HG03064 (cell line): ENCODE results near the gene DNM1L.
"Not testable (repeated sequence)": the region's sequence is repeated elsewhere in the genome, so short reads cannot be mapped to it uniquely, and the experiment has no call there.

Experiments used
- ATAC-seq: cut with Tn5 transposase; IDR thresholded peaks from one replicate; pipeline ENCODE4 v1.9.1; 2021; ENCODE audit warnings: low read depth; ENCODE audit not compliant: unreplicated experiment

The DNM1L gene

DNA sequence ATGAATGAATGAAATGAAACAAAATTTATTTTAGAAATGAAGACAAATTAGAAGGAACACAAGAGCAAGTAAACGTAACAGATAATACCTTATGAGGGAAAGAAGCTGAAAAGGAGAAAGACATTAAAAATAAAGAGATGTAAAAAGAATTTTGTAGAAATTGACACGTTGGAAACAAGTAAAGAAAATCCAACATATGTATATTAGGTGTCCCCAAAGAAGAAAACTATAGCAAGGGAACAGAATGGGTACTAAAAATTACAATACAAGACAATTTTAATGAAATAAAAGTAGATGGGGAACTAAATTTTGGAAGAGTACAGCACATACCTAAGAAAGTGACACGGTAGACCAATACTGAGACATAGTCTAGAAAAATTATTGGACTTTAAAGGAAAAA lies 16.7 kb downstream of the DNM1L start:
- no peak for ATAC-seq

DNA sequence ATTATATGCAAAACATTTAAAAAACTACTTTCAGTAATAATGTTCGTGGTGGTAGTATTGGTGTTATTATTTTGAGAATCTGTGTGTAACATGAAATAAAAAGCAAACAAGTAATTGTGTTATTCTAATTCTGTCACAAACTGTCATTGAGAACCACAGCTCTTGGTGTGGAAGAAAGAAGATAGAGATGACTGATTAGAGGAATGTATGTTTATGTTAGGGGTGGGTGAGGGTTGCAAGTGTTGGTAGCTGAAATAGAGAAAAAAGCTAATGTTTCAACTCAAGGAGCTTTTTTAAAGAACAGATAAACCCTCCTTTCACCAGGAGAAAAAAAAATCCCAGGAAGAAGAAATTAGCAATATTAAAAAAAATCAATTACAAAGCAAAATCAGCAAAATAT lies 18.3 kb downstream of the DNM1L start:
- ATAC-seq, result no peak

DNA sequence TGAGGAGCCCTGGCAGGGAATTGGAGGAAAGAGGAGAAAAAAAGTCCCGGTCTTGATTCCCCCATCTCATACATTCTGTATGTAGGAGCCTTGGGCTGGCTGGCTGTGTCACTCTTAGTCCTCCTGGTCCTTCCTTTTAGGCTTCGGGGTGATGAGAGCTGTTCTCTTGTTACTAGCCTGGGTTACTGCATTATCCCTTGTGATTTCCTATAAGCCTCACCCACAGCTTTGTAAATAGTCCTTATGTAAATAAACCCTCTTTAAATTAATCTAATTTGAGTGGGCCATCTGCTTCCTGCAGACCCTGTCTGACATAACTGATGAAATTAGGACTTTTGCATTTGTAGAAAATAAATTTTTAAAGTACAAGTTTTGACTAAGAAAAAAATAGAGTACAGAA lies 19.2 kb downstream of the DNM1L start:
- no peak for ATAC-seq

DNA sequence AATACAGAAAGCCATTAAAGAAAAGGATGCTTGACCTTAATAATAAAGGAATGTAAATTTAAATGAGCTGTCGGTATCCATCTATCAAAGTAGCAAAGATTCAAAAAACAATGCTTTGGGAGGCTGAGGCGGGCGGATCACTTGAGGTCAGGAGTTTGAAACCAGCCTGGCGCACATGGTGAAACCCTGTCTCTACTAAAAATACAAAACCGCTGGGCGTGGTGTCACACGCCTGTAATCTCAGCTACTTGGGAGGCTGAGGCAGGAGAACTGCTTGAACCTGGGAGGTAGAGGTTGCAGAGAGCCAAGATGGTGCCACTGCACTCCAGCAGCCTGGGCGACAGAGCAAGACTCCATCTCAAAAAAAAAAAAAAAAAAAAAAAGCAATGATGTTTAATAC lies 20.3 kb downstream of the DNM1L start:
- not testable (repeated sequence) for ATAC-seq

DNA sequence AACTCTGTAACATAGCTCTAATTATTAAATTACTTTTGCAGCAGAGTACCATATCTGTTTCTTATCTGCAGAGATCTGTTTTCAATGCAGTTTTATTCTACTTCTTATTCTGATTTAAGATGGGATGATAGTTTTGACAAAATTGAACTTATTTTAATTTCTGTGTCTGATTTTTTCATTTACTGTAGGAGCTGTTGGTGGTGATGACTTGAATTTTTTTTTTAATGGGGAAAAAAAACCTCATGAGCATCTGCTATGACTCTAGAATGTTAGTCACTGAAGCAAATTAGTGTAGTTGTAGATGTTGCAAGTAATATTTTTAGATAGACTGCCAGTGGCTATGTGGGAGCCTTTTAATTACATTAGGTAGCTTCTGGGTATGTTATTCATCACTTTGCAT lies 23.4 kb downstream of the DNM1L start:
- ATAC-seq, result no peak

DNA sequence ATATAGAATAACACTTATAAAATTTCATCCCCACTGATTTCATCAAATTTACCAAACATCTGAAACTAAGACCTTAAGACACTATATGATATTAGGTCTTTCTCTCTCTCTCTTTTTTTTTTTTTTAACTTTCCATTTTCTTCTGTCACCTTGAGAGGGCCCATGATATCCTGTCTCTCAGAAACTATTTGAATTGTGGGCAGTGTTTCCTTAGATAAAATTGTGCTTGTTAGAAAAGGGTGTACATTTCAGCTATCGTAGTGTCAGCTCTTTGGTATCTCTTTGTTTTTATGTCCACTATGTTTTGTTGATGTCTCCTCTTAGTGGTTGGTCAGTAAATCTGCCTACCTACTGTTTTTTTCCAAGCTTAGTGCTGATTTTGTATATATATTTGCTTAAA lies 23.8 kb downstream of the DNM1L start:
- ATAC-seq, result no peak

DNA sequence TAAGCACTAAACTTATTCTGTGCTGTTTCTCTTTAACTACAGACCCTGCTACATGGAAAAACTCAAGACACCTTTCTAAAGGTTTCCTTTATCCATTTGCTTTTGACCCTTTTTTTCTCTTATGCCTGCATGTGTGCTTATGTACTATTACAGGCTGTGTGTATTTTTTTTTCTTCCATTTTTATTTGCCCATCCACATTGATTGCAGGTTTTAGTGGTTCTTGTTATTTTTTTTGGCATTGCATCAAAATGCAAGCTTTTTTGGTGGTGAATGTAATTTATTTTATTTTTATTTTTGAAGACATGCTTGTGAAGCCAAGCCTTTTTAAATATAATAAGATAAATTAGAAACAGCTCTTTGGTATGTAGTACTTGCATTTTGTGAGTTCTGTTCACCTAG lies 26.7 kb downstream of the DNM1L start:
- ATAC-seq, result no peak

DNA sequence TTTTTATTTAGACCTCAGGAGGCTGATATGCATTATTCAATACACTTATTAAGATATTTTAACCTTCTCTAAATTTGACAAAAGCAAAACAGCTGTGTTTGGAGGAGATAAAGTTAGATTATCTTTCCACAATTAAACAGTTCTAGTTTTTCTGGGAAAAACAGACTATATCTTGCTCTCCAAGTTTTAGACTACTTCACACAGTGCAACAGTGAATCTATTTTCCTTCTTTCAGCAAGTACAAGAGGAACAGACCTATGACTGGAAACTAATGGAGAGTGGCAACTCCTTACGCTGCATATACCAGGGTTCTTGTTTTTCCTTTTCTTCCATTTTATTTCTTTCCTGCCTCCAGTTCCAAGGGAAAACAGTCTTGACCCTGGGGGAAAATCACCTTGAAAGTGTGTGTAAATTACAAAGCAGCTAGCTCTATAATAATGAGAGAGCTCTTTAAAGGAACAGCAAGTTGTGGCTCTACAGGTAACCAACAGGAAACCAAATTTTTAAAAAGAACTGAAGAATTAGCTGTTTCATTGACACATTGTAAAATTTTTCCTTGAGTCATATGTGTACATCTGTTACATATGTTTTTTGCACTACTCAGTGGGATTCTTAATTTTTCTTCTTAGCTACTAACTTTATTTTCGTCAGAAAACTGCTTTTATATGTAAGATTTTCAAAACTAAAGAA lies 27.4 kb downstream of the DNM1L start:
- ATAC-seq, result no peak

DNA sequence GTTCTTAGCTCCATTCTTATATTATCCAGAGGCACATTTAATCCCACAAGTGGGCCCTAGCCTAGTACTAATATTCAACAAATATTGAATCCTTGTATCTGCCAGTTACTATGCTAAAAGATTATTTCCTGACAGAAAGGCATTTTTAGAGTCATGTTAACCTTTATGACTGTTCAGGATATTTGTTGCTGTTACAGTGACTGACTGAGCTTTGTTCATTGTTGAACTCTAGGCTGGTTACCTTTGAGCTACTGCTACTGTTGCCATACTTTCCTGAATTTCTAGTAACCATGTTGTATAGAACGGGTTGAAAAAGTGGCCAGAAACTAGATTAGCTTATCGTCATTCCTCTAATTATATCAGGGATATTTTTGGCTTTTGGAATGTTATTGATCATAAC lies 29.8 kb downstream of the DNM1L start:
- no peak for ATAC-seq

DNA sequence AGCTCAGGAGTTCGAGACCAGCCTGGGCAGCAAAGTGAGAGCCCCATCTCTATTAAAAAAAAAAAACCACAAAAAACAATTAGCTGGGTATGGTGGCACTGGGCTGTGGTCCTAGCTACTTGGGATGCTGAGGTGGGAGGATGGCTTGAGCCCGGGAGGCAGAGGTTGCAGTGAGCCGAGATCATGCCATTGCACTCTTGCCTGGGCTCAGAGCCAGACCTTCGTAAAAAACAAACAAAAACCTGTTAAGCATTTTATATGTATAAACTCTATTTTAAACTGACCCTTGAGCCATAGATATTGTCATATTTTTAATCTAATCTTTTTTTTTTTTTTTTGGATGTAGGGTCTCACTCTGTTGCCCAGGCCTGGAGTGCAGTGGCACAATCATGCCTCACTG lies 35.7 kb downstream of the DNM1L start:
- ATAC-seq, result no peak

DNA sequence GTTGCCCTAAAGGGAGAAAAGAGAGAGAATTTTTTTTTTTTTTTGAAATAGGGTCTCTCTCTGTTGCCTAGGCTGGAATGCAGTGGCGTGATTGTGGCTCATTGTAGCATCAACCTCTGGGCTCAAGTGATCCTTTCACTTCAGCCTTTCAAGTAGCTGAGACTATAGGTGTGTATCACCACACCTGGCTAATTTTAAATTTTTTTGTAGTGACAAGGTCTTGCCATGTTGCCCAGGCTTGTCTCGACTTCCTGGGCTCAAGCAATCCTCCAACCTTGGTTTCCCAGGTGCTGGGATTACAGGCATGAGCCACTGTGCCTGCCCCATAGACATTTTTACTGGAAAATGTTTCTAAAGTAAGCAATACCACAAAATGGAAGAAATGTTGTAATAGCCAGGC lies 39.8 kb downstream of the DNM1L start:
- ATAC-seq, result no peak

DNA sequence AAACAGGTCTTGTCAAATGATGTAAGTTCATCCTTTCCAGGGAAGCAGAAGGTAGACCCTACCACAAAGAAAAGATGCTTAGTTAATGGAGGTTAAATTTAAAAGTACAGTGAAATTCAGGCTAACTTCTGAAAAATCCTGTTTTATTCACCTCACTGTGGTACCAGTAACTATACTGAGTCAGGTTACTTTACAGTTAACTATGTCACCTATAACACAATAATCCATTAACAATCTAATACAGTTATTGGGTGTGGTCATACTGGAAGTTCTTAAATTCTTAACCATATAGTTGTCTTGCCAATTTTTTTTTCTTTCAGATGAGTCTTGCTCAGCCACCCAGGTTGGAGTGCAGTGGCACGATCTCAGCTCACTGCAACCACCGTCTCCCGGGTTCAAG lies 46.2 kb downstream of the DNM1L start:
- not testable (repeated sequence) for ATAC-seq

DNA sequence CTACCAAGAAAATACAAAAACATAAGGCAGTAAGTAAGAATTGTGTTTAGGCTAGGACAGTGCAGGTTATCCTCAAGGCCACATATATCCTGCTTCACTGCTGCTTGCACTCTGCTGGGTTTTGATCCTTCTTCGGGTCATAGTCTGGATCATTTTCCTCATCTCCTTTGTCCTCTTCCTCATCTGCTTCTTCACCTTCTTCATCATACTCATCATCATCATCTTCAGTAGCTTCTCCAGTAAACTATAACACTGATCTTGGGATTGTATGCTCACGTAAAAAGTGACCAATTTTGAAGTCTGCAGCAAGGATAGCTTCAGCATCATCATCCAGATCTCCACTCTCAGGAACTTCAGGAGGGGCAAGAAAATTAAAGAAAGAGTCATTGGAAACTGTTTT lies 47.2 kb downstream of the DNM1L start:
- ATAC-seq, result no peak

DNA sequence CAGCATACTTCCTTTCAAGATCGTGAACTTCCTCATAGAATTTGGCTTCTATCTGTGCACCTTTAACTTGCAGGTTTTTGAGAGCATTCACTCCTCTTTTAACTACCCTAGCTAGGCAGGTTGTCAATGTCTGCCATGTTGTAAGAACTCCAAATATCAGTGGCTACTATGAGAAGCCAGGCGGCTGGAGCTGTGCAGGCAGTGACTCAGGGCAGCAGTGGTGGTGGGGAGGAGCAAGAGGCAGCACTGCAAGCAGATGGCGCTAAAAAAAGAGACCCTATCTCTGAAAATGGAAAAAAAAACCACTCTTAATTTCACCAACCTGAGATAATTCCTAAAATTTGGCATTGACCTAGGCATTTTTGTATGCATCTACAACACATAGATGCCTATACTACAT lies 48.1 kb downstream of the DNM1L start:
- no peak for ATAC-seq

DNA sequence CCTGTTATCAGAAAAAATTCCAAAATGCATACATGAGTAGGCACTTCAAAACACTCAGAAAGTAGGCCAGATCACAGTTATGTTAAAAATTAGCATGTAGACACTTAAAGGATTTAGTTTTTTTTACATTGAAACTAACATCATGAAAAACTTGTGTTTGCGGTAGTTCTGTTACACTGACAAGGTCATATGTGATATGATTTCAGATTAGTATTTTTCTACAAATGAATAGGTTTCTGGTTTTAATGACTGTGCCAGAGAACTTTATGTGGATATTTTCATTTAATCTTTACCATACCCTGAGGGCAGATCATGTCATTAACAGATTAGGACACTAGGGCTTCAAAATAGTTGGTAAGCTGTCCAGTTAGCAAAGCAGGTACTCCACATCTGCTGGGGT lies 55.9 kb downstream of the DNM1L start:
- no peak for ATAC-seq

DNA sequence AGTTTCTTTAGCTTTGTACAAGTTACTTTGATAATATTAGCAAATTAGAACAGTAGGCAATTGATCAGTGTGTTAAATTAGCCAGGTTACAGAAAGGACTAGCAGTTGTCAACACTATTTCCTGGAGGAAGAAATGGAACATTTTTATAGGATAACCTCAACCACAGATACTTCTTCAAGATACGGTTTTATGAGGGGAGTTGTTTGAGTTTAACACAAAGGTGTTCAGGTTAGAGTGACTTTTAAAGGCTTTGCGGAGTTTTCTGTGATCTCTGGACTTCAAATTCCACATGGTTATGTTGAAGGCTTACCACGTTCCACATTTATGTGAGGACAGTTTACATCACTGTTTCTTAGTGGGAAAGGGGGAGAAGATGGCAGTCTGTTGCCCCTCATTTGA lies 57.3 kb downstream of the DNM1L start:
- ATAC-seq, result no peak

DNA sequence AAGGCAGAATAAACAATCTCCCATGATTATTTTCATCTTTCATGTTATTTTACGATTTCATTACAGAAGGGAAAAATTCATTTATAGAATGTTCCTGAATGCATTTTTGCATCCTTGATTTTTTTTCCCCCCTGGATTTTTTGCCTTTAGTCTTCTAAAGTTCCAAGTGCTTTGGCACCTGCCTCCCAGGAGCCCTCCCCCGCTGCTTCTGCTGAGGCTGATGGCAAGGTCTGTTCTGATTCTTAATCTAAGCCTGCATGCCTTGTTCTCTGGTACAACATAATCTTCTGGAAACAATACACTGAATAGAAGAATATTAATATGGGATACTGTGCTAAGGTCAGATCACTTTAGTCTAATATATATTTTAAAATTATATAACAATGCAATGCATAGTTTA lies 58.6 kb downstream of the DNM1L start:
- no peak for ATAC-seq

DNA sequence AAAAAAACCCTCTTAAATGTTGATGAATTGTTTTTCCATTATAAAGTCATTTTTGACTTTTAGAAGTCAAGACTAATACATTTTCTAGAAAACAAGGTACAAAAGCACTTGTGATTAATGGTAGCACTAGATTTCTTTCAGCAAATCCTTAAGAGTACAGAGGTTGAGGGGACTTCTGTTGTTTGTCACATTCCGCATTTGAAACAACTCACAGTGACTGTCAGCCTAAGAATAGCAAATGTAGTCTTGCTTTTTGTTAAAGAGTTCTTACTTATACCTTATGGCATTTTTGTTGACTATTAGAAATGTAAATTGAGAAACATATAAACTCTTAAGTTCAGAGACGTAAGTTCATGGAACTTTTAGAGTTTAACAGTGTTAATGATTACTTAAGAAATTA lies 60.2 kb downstream of the DNM1L start:
- ATAC-seq, result no peak

DNA sequence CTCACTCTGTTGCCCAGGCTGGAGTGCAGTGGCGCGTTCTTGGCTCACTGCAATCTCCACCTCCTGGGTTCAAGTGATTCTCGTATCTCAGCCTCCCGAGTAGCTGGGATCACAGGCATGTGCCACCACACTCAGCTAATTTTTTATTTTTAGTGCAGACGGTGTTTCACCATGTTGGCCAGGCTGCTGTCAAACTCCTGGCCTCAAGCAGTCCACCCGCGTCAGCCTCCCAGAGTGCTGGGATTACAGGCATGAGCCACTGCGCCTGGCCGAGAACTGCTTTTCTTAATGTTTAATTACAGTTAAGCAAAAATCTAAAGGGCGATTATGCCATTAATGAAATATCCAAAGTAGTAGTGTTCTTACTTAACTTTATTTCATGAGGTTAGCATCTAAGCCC lies 63.0 kb downstream of the DNM1L start:
- no peak for ATAC-seq

DNA sequence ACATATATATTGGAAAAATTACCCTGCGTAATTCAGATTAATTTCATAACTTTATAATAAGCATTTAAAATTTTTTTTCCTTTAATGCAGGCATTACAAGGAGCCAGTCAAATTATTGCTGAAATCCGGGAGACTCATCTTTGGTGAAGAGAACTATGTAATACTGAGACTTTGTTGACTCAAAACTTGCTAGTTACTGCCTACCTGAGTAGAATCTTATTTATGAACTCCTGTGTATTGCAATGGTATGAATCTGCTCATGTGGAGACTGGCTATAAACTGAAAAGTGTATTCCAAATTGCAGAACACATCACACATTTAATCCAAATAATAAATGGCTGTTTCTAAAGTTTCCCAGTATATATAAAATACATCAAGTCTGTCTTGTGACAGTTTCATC lies 64.2 kb downstream of the DNM1L start:
- no peak for ATAC-seq

DNA sequence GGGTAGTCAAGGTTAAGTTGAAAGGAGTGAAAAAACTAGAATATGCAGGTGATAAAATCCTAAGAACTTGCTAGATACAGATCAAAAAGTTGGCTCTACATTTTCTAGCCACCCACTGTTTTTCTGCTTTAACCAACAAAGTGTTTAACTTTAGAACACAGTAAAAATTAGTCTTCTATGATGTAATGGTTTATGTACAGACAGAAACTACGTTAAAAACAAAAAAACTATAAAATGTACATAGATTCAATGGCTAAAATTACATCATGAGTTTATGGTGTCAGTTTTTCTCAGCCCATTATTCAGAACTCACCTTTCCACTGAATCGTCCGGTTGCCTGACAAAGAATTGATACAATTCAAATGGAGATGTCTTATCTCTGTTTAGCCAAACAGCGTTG lies 74.5 kb downstream of the DNM1L start:
- ATAC-seq, result no peak

DNA sequence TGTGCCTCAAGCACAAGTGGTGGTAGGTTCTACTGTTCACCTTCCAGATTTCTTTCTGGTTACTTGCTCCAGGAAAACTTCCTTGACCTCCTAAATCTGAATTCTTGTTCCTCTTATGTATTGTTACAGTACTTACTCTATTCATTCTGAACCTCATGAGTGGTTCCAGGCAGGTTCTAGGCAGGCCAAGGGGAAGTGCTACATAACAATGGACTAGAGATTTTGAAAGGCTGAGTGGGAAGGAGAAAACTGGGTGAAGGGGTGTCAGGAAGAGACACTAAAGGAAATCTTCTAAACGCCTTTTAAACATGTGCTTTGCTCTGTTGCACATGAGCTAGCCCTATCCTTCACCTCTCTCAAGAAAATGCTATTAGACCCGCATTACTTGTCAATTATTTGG lies 75.0 kb downstream of the DNM1L start:
- no peak for ATAC-seq

DNA sequence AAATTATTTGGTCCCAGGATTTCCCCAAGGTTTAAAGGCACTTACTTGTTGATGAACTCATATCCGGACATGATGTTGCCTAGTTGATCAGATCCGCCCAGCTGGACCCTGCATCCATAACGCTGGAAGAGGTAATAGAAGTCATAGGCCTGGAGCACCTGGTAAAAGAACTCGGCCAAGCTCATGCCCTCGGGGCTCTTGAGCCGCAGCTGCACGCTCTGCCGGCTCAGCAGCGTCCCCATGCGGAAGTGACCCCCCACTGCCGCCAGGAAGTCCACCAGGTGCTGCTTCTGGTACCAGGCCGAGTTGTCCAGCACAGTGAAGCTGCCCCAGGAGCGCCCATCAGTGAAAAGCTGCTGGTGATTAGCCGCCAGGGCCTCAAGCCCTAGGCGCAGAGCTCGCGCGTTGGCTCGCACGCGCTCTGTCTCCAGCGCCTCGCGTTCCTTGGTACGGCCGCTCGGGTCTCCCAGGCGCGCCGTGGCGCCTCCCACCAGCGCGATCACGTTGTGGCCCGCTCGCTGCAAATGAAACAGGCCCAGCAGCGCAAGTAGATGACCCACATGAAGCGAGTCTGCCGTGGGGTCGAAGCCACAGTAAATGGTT lies 76.1 kb downstream of the DNM1L start:
- ATAC-seq, result peak; percentile 72
